Liver (tissue), 9 donors: ENCODE measurements around the gene FBLN1. TPM values are rescaled to one million over a fixed set of nuclear protein-coding genes. Genes with fewer than 3 reads are reported as not detected.

ENCODE experiments used
- DNase-seq: peaks from one replicate; pipeline ENCODE4 v3.0.0-alpha.2; 2017; ENCODE audit warnings: low spot score
- H3K27ac ChIP-seq, 2 donors: one replicate each; pipeline ENCODE4 v1.7.0; 2013; ENCODE audit warnings: inconsistent platforms in 2 of 2, low read length in 2 of 2, control low read depth in 1 of 2, low read depth in 1 of 2, mild to moderate bottlenecking in 1 of 2
- H3K27me3 ChIP-seq, 4 donors: one replicate each; pipeline versions ENCODE4 v1.6.1 to v1.7.0; 2013; ENCODE audit warnings: low read length in 3 of 4, inconsistent platforms in 1 of 4, mild to moderate bottlenecking in 1 of 4, moderate library complexity in 1 of 4; ENCODE audit not compliant: control insufficient read depth in 4 of 4, insufficient read depth in 4 of 4
- H3K36me3 ChIP-seq, 4 donors: one replicate each; pipeline versions ENCODE4 v1.6.1 to v1.7.0; 2013; ENCODE audit warnings: low read length in 3 of 4, mild to moderate bottlenecking in 3 of 4, low read depth in 1 of 4, moderate library complexity in 1 of 4; ENCODE audit not compliant: control insufficient read depth in 4 of 4, insufficient read depth in 3 of 4
- H3K4me1 ChIP-seq, 4 donors: one replicate each; pipeline versions ENCODE4 v1.6.1 to v1.7.0; 2013; ENCODE audit warnings: low read length in 3 of 4, mild to moderate bottlenecking in 3 of 4, moderate library complexity in 1 of 4; ENCODE audit not compliant: control insufficient read depth in 4 of 4, insufficient read depth in 4 of 4
- H3K4me3 ChIP-seq, 3 donors: one replicate each; pipeline versions ENCODE4 v1.6.1 to v1.7.0; 2013; ENCODE audit warnings: low read length in 3 of 3, control low read depth in 1 of 3, low read depth in 1 of 3, mild to moderate bottlenecking in 1 of 3
- H3K9ac ChIP-seq, 2 donors: one replicate each; pipeline ENCODE4 v1.7.0; 2013; ENCODE audit warnings: low read length in 2 of 2, mild to moderate bottlenecking in 2 of 2, moderate library complexity in 2 of 2, control low read depth in 1 of 2, low read depth in 1 of 2
- H3K9me3 ChIP-seq, 4 donors: one replicate each; pipeline versions ENCODE4 v1.6.1 to v1.7.0; 2013; ENCODE audit warnings: low read length in 3 of 4; ENCODE audit not compliant: control insufficient read depth in 4 of 4
- EGR1 ChIP-seq, 2 donors: IDR thresholded peaks; 2 replicates each; pipeline ENCODE4 v1.6.1; 2016 to 2018; ENCODE audit warnings: antibody characterized with exemption in 2 of 2, low read depth in 2 of 2
- FOXA1 ChIP-seq: IDR thresholded peaks from 2 replicates; pipeline ENCODE4 v1.6.1; 2016; ENCODE audit warnings: antibody characterized with exemption
- FOXA2 ChIP-seq: IDR thresholded peaks from 2 replicates; pipeline ENCODE4 v1.6.1; 2016; ENCODE audit warnings: antibody characterized with exemption
- HNF4A ChIP-seq, 2 donors: conservative IDR thresholded peaks; 2 replicates each; pipeline ENCODE4 v1.6.1; 2016; ENCODE audit warnings: antibody characterized with exemption in 2 of 2, mild to moderate bottlenecking in 2 of 2
- HNF4G ChIP-seq: IDR thresholded peaks from 2 replicates; pipeline ENCODE4 v1.6.1; 2016; ENCODE audit warnings: antibody characterized with exemption
- JUND ChIP-seq, 2 donors: IDR thresholded peaks; 2 replicates each; pipeline ENCODE4 v1.6.1; 2016; ENCODE audit warnings: antibody characterized with exemption in 2 of 2
- NR2F2 ChIP-seq: IDR thresholded peaks from 2 replicates; pipeline ENCODE4 v1.6.1; 2016; ENCODE audit warnings: antibody characterized with exemption
- RAD21 ChIP-seq, 2 donors: IDR thresholded peaks; 2 replicates each; pipeline ENCODE4 v1.6.1; 2016; ENCODE audit warnings: antibody characterized with exemption in 2 of 2, mild to moderate bottlenecking in 2 of 2
- REST ChIP-seq: IDR thresholded peaks from 2 replicates; pipeline ENCODE4 v1.6.1; 2016; ENCODE audit warnings: antibody characterized with exemption, mild to moderate bottlenecking
- RXRA ChIP-seq, 2 donors: IDR thresholded peaks; 2 replicates each; pipeline ENCODE4 v1.6.1; 2017 to 2018; ENCODE audit warnings: antibody characterized with exemption in 2 of 2, mild to moderate bottlenecking in 1 of 2
- SP1 ChIP-seq: IDR thresholded peaks from 2 replicates; pipeline ENCODE4 v1.6.1; 2018; ENCODE audit warnings: antibody characterized with exemption, mild to moderate bottlenecking
- TAF1 ChIP-seq: conservative IDR thresholded peaks from 2 replicates; pipeline ENCODE4 v1.6.1; 2016; ENCODE audit warnings: antibody characterized with exemption, mild to moderate bottlenecking
- YY1 ChIP-seq: IDR thresholded peaks from 2 replicates; pipeline ENCODE4 v1.6.1; 2016; ENCODE audit warnings: antibody characterized with exemption, mild to moderate bottlenecking
- ZBTB33 ChIP-seq: IDR thresholded peaks from 2 replicates; pipeline ENCODE4 v1.6.1; 2016; ENCODE audit warnings: antibody characterized with exemption
- WGBS: extraction: QIAGEN DNeasy Blood & Tissue Kit; methylation state at CpG from one replicate; pipeline ENCODE4 v1.1.7; 2013; 5-methylcytosine and 5-hydroxymethylcytosine counted together
- polyA plus RNA-seq, 2 donors: library from polyadenylated mRNA; stranded (reverse) in 1 of 2; unstranded in 1 of 2; fragments of 200-250 nt in 1 of 2; fragments of >200 nt in 1 of 2; fragmentation: Nextera tagmentation in 1 of 2; extraction: Ambion mirVana in 1 of 2; gene quantifications; one replicate each; pipeline versions ENCODE4 v1.2.1 to v1.2.3, GENCODE V29; 2013 to 2015
- total RNA-seq, 2 donors: library from RNA; depleted of rRNA; stranded (reverse); fragments of >200 nt; gene quantifications; one replicate each; pipeline ENCODE4 v1.2.3, GENCODE V29; 2014
- TF ChIP-seq, protein P1 (sequence below): fragments of 150-350 bp; IDR thresholded peaks from 2 replicates; pipeline ENCODE4 v1.5.1; 2017; ENCODE audit warnings: improper control_type of control experiment, low read depth, low read length; ENCODE audit not compliant: missing input control
- TF ChIP-seq, protein P2 (sequence below): IDR thresholded peaks from 2 replicates; pipeline ENCODE4 v1.6.1; 2016; ENCODE audit warnings: antibody characterized with exemption
- donor health status: healthy.
- donor health status: healthy.
- donor health status: healthy.
- donor health status: healthy.
- donor health status: healthy.

Gene FBLN1
- total and polyA plus RNA-seq, 4 donors = 2.2 to 9.3 (median 6.3) TPM

GRCh38 chr22:45529971-45530575, 27.4 kb downstream of the FBLN1 start:
- H3K27ac ChIP-seq = no peak overlapping the region
- no peaks in the 10 kb centered on the region for H3K36me3 ChIP-seq
- no peak overlapping the region for H3K4me3 ChIP-seq
- no peaks in the 10 kb centered on the region for H3K9me3 ChIP-seq
- H3K27me3 ChIP-seq = no peaks in the 10 kb centered on the region
- no peak for TF ChIP-seq TAF1
- no peak for DNase-seq
- 92% methylated on average over 11 of the region's 11 CpGs for WGBS
- H3K9ac ChIP-seq = no peak overlapping the region
- no peaks in the 10 kb centered on the region for H3K4me1 ChIP-seq

DNA sequence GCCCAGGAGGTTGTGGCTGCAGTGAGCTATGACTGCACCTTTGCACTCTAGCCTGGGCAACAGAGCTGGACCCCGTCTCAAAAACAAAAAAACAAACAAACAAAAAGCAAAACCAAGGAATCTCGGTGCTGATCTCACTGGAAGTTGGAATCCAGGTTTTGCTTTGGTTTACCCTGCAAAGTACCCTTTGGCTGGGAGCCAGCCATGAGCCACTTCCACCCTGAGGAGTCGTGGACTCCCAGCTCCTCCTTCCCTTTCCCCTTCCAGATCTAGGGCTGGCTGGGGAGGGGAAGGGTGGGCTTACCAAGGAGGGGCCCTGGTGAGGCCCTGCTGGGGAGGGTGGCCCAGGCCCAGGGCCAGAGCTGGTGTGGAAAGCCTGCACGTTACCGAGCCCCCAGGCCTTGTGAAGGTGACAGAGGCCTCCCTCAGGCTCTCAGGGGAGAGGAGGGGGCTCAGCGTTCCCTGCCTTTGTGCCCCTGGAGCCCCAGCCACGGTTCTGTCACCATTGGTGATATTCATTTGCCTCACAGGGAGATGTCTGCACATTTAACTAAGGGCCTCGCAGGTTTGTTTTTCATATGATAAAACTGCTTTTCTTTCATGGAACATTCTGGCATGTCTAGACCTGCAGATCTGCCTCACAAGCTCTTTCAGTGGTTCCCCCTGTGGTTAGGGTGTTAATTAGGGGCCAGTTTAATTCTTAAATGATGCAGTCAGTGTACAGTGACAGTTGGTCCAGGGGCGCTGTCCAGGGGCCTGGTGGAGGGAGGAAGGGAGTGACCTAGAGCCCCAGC, 29.0 kb downstream of the FBLN1 start:
- Histone ChIP-seq H3K36me3 (no peaks in the 10 kb centered on the region), H3K4me1 (no peaks in the 10 kb centered on the region), H3K9me3 (no peaks in the 10 kb centered on the region), H3K9ac (no peak overlapping the region), H3K27ac (no peak overlapping the region), H3K27me3 (no peaks in the 10 kb centered on the region), H3K4me3 (no peak overlapping the region)
- DNase-seq = no peak
- no peak for TF ChIP-seq ZBTB33
- no peak for TF ChIP-seq FOXA2
- TF ChIP-seq TAF1 = no peak
- no peak for TF ChIP-seq EGR1 (IDR thresholded peaks at IDR 0.05; ENCODE audit: low read depth in 2 of 2)
- TF ChIP-seq REST = no peak
- 86% methylated on average over 9 of the region's 9 CpGs for WGBS

DNA sequence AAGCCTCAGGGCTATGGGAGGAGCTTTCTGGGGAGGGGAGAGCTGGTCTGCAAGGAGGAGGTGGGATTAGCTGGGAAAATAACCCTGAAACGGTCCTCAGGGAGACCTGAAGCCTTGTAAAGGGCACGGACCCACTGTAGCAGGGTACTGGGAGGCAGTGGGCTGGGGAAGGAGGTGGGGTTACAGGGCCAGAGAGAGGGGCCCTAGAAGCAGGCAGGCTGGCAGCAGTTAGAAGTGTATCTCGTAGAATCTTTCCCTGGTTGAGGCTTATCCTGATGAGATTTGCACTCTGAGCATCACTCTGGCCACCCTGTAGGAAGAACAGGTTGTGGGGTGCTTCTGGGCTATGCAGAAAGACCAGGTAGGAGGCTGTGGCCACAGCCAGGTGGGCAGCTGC, 29.6 kb downstream of the FBLN1 start:
- Histone ChIP-seq H3K36me3 (no peaks in the 10 kb centered on the region), H3K9ac (no peak overlapping the region), H3K9me3 (no peaks in the 10 kb centered on the region), H3K27me3 (no peaks in the 10 kb centered on the region), H3K27ac (no peak overlapping the region), H3K4me3 (no peak overlapping the region), H3K4me1 (no peaks in the 10 kb centered on the region)
- WGBS = 71% methylated on average over 3 of the region's 3 CpGs
- DNase-seq = no peak
- no peak for TF ChIP-seq RAD21 (IDR thresholded peaks at IDR 0.05)
- TF ChIP-seq, protein P1, sequence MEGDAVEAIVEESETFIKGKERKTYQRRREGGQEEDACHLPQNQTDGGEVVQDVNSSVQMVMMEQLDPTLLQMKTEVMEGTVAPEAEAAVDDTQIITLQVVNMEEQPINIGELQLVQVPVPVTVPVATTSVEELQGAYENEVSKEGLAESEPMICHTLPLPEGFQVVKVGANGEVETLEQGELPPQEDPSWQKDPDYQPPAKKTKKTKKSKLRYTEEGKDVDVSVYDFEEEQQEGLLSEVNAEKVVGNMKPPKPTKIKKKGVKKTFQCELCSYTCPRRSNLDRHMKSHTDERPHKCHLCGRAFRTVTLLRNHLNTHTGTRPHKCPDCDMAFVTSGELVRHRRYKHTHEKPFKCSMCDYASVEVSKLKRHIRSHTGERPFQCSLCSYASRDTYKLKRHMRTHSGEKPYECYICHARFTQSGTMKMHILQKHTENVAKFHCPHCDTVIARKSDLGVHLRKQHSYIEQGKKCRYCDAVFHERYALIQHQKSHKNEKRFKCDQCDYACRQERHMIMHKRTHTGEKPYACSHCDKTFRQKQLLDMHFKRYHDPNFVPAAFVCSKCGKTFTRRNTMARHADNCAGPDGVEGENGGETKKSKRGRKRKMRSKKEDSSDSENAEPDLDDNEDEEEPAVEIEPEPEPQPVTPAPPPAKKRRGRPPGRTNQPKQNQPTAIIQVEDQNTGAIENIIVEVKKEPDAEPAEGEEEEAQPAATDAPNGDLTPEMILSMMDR = no peak
- TF ChIP-seq REST = no peak
- TF ChIP-seq FOXA1 = no peak
- no peak for TF ChIP-seq NR2F2
- no peak for TF ChIP-seq HNF4G
- TF ChIP-seq EGR1 (IDR thresholded peaks at IDR 0.05; ENCODE audit: low read depth in 2 of 2) = no peak
- TF ChIP-seq HNF4A (conservative IDR thresholded peaks at IDR 0.05) = no peak
- no peak for TF ChIP-seq RXRA (IDR thresholded peaks at IDR 0.05)
- TF ChIP-seq JUND (IDR thresholded peaks at IDR 0.05) = no peak
- no peak for TF ChIP-seq TAF1
- no peak for TF ChIP-seq YY1
- no peak for TF ChIP-seq SP1
- TF ChIP-seq, protein P2, sequence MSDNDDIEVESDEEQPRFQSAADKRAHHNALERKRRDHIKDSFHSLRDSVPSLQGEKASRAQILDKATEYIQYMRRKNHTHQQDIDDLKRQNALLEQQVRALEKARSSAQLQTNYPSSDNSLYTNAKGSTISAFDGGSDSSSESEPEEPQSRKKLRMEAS = no peak
- TF ChIP-seq FOXA2 = no peak
